Erythroblast (primary cell): Measurements from ENCODE around the gene CENPS.

Experiments used
- GATA1 ChIP-seq: IDR thresholded peaks from 2 replicates; pipeline ENCODE4 v1.6.1; 2011; ENCODE audit warnings: low read depth, mild to moderate bottlenecking, control low read depth, low read length, moderate library complexity
- POLR2A ChIP-seq: IDR thresholded peaks from 2 replicates; pipeline ENCODE4 v1.6.1; 2011; ENCODE audit warnings: mild to moderate bottlenecking, low read length

- TF ChIP-seq POLR2A = no peak
- TF ChIP-seq GATA1 = no peak
Measured at GRCh38 chr1:10399444-10399941, 30.7 kb upstream of the CENPS start.
